Brain microvascular endothelial cell (primary cell): Measurements from ENCODE around the gene CPEB3.
"Not testable (repeated sequence)": the region's sequence is repeated elsewhere in the genome, so short reads cannot be mapped to it uniquely, and the experiment has no call there.

ENCODE experiments used
- DNase-seq: peaks from one replicate; pipeline ENCODE4 v3.0.0-alpha.2; 2020
- H3K27ac ChIP-seq: fragments of 250-450 bp; sonication (Bioruptor Pico); 2 replicates; pipeline ENCODE4 v1.5.1; 2020; ENCODE audit warnings: mild to moderate bottlenecking, moderate library complexity
- H3K27me3 ChIP-seq: fragments of 250-450 bp; sonication (Bioruptor Pico); replicated peaks from 2 replicates; pipeline ENCODE4 v1.5.1; 2020; ENCODE audit warnings: mild to moderate bottlenecking
- H3K36me3 ChIP-seq: fragments of 250-450 bp; sonication (Bioruptor Pico); replicated peaks from 2 replicates; pipeline ENCODE4 v1.5.1; 2020; ENCODE audit warnings: mild to moderate bottlenecking
- H3K4me3 ChIP-seq: 2 replicates; pipeline ENCODE4 v1.5.1; 2011; ENCODE audit warnings: low read depth, mild to moderate bottlenecking, control low read depth, low read length, moderate library complexity
- CTCF ChIP-seq: IDR thresholded peaks from 2 replicates; pipeline ENCODE4 v1.5.1; 2011; ENCODE audit warnings: low read depth, mild to moderate bottlenecking, moderate library complexity, low read length, control low read depth, inconsistent platforms; ENCODE audit errors: missing control alignments
- in situ Hi-C: cut with HindIII; loops from 2 replicates; pipeline ENCODE4 v1.10.0; 2017; ENCODE audit warnings: low sequenced_read_pairs, low pct_ligation_motif_present

The CPEB3 gene

GRCh38 chr10:92031580-92031979 is 259.3 kb downstream of the CPEB3 start:
- DNase-seq = no peak
- TF ChIP-seq CTCF = no peak
- Histone ChIP-seq H3K4me3 (no peak overlapping the region), H3K27ac (no peak overlapping the region), H3K27me3 (no peaks in the 10 kb centered on the region), H3K36me3 (peaks cover 20% of the 10 kb centered on the region)
- in situ Hi-C loops = no loop called here

GRCh38 chr10:92027141-92027540 is 263.7 kb downstream of the CPEB3 start:
- Histone ChIP-seq H3K36me3 (peaks cover 38% of the 10 kb centered on the region), H3K27me3 (no peaks in the 10 kb centered on the region), H3K27ac (no peak overlapping the region), H3K4me3 (no peak overlapping the region)
- TF ChIP-seq CTCF = no peak
- in situ Hi-C loops = no loop called here
- DNase-seq = no peak

GRCh38 chr10:92025340-92025739 is 265.5 kb downstream of the CPEB3 start:
- DNase-seq, in situ Hi-C loops, H3K27me3 ChIP-seq, H3K4me3 ChIP-seq, H3K27ac ChIP-seq: not testable (repeated sequence)
- H3K36me3 ChIP-seq = peaks cover 38% of the 10 kb centered on the region

GRCh38 chr10:92024700-92025099 is 266.2 kb downstream of the CPEB3 start:
- TF ChIP-seq CTCF = no peak
- H3K36me3 ChIP-seq = peaks cover 38% of the 10 kb centered on the region
- in situ Hi-C loops = no loop called here
- no peaks in the 10 kb centered on the region for H3K27me3 ChIP-seq
- no peak overlapping the region for H3K27ac ChIP-seq
- H3K4me3 ChIP-seq = no peak overlapping the region
- DNase-seq = peak; percentile 17

- DNase-seq = no peak
- no peak overlapping the region for H3K27ac ChIP-seq
- in situ Hi-C loops = no loop called here
- no peak for TF ChIP-seq CTCF
- H3K4me3 ChIP-seq = no peak overlapping the region
- H3K36me3 ChIP-seq = peaks cover 39% of the 10 kb centered on the region
- H3K27me3 ChIP-seq = no peaks in the 10 kb centered on the region
Measured at GRCh38 chr10:92014620-92015019, 276.3 kb downstream of the CPEB3 start.

GRCh38 chr10:92011560-92012214 is 279.2 kb downstream of the CPEB3 start:
- Histone ChIP-seq H3K36me3 (peaks cover 19% of the 10 kb centered on the region), H3K27ac (no peak overlapping the region)
- TF ChIP-seq CTCF = no peak

More at GRCh38 chr10:92011560-92012214, 279.2 kb downstream of the CPEB3 start:
- peak; percentile 41 for DNase-seq
- in situ Hi-C loops = no loop called here
- Histone ChIP-seq H3K27me3 (no peaks in the 10 kb centered on the region), H3K4me3 (no peak overlapping the region)
